H9 (cell line): ENCODE data around the gene CDH4. TPM values are rescaled to one million over a fixed set of nuclear protein-coding genes. Genes with fewer than 3 reads are reported as not detected.
"Not testable (repeated sequence)": the region's sequence is repeated elsewhere in the genome, so short reads cannot be mapped to it uniquely, and the experiment has no call there.

Experiments used
- DNase-seq: peaks from one replicate; pipeline ENCODE4 v3.0.0-alpha.2; 2017
- H2AFZ ChIP-seq: one replicate; pipeline ENCODE4 v1.6.1; 2013; ENCODE audit warnings: mild to moderate bottlenecking, low read length, control low read depth, moderate library complexity
- H2AK5ac ChIP-seq: 2 replicates; pipeline ENCODE4 v1.6.1; 2013; ENCODE audit warnings: low read length, control low read depth, mixed read lengths; ENCODE audit not compliant: insufficient read length
- H2BK120ac ChIP-seq: one replicate; pipeline ENCODE4 v1.6.1; 2013; ENCODE audit warnings: low read depth, mild to moderate bottlenecking, low read length, control low read depth, inconsistent platforms; ENCODE audit not compliant: poor library complexity, severe bottlenecking
- H2BK12ac ChIP-seq: 2 replicates; pipeline ENCODE4 v1.6.1; 2013; ENCODE audit warnings: low read length, control low read depth, mixed read lengths, low read depth; ENCODE audit not compliant: insufficient read length
- H2BK15ac ChIP-seq: 2 replicates; pipeline ENCODE4 v1.6.1; 2013; ENCODE audit warnings: low read depth, low read length, control low read depth
- H2BK20ac ChIP-seq: one replicate; pipeline ENCODE4 v1.6.1; 2013; ENCODE audit warnings: low read depth, mild to moderate bottlenecking, low read length, control low read depth, inconsistent platforms; ENCODE audit not compliant: poor library complexity, severe bottlenecking
- H2BK5ac ChIP-seq: 2 replicates; pipeline ENCODE4 v1.6.1; 2013; ENCODE audit warnings: low read length, control low read depth, mixed read lengths; ENCODE audit not compliant: insufficient read length
- H3K14ac ChIP-seq: 2 replicates; pipeline ENCODE4 v1.6.1; 2013; ENCODE audit warnings: low read length, control low read depth; ENCODE audit not compliant: insufficient read depth
- H3K18ac ChIP-seq: 2 replicates; pipeline ENCODE4 v1.6.1; 2013; ENCODE audit warnings: low read depth, mild to moderate bottlenecking, mixed read lengths, low read length, control low read depth; ENCODE audit not compliant: insufficient read length
- H3K23ac ChIP-seq: 2 replicates; pipeline ENCODE4 v1.6.1; 2013; ENCODE audit warnings: low read length, control low read depth, mixed read lengths, low read depth; ENCODE audit not compliant: insufficient read length
- H3K23me2 ChIP-seq: 2 replicates; pipeline ENCODE4 v1.6.1; 2013; ENCODE audit warnings: low read depth, mild to moderate bottlenecking, mixed read lengths, low read length, control low read depth; ENCODE audit not compliant: insufficient read length, poor library complexity, severe bottlenecking
- H3K27ac ChIP-seq: 2 replicates; pipeline ENCODE4 v1.5.1; 2013; ENCODE audit warnings: low read length, control low read depth, mixed read lengths, low read depth; ENCODE audit not compliant: insufficient read length
- H3K27me3 ChIP-seq: 2 replicates; pipeline ENCODE4 v1.6.1; 2013; ENCODE audit warnings: low read length, control low read depth, inconsistent platforms; ENCODE audit not compliant: insufficient read depth
- H3K4ac ChIP-seq: 2 replicates; pipeline ENCODE4 v1.6.1; 2013; ENCODE audit warnings: low read depth, mild to moderate bottlenecking, control low read depth, inconsistent platforms, low read length, moderate library complexity
- H3K4me1 ChIP-seq: 2 replicates; pipeline ENCODE4 v1.6.1; 2013; ENCODE audit warnings: low read length, control low read depth, inconsistent platforms; ENCODE audit not compliant: insufficient read depth
- H3K4me2 ChIP-seq: 2 replicates; pipeline ENCODE4 v1.6.1; 2013; ENCODE audit warnings: low read length, control low read depth, mixed read lengths; ENCODE audit not compliant: insufficient read length, insufficient read depth
- H3K56ac ChIP-seq: 2 replicates; pipeline ENCODE4 v1.6.1; 2013; ENCODE audit warnings: low read depth, mild to moderate bottlenecking, mixed read lengths, low read length, control low read depth; ENCODE audit not compliant: insufficient read length
- H3K79me1 ChIP-seq: 2 replicates; pipeline ENCODE4 v1.6.1; 2013; ENCODE audit warnings: low read depth, mild to moderate bottlenecking, moderate library complexity, low read length, control low read depth, inconsistent platforms; ENCODE audit not compliant: insufficient read depth, poor library complexity, severe bottlenecking
- H3K79me2 ChIP-seq: 2 replicates; pipeline ENCODE4 v1.6.1; 2013; ENCODE audit warnings: low read length, control low read depth, inconsistent platforms; ENCODE audit not compliant: insufficient read depth
- H3K9ac ChIP-seq: 2 replicates; pipeline ENCODE4 v1.6.1; 2013; ENCODE audit warnings: low read length, control low read depth, mixed read lengths; ENCODE audit not compliant: insufficient read length; ENCODE audit errors: extremely low read depth
- H3K9me3 ChIP-seq: one replicate; pipeline ENCODE4 v1.6.1; 2013; ENCODE audit warnings: low read depth, low read length, inconsistent platforms; ENCODE audit not compliant: control insufficient read depth
- H3T11ph ChIP-seq: one replicate; pipeline ENCODE4 v1.6.1; 2013; ENCODE audit warnings: mild to moderate bottlenecking, low read length, control low read depth, inconsistent platforms
- H4K20me1 ChIP-seq: one replicate; pipeline ENCODE4 v1.6.1; 2013; ENCODE audit not compliant: control insufficient read depth, insufficient read length, insufficient read depth
- H4K5ac ChIP-seq: 2 replicates; pipeline ENCODE4 v1.6.1; 2013; ENCODE audit warnings: low read depth, mild to moderate bottlenecking, mixed read lengths, low read length, control low read depth; ENCODE audit not compliant: insufficient read length
- H4K8ac ChIP-seq: replicated peaks from 2 replicates; pipeline ENCODE4 v1.6.1; 2013; ENCODE audit warnings: low read length, control low read depth, mixed read lengths, low read depth; ENCODE audit not compliant: insufficient read length
- H4K91ac ChIP-seq: 2 replicates; pipeline ENCODE4 v1.6.1; 2013; ENCODE audit warnings: low read depth, mild to moderate bottlenecking, moderate library complexity, mixed read lengths, low read length, control low read depth; ENCODE audit not compliant: insufficient read length
- H3K27ac Mint-ChIP-seq, 3 experiments: 2 replicates in 2 of 3; 3 replicates in 1 of 3; pipeline ENCODE4 v1.8.0; 2020 to 2021; ENCODE audit warnings: mixed read lengths in 3 of 3, mild to moderate bottlenecking in 1 of 3, moderate library complexity in 1 of 3
- H3K27me3 Mint-ChIP-seq: 2 replicates; pipeline ENCODE4 v1.8.0; 2021; ENCODE audit warnings: low read depth, mild to moderate bottlenecking, moderate library complexity, mixed read lengths
- H3K36me3 Mint-ChIP-seq, 3 experiments: 2 replicates in 2 of 3; 3 replicates in 1 of 3; pipeline ENCODE4 v1.8.0; 2020 to 2021; ENCODE audit warnings: low read depth in 3 of 3, mixed read lengths in 3 of 3; ENCODE audit not compliant: insufficient read depth in 1 of 3
- H3K4me1 Mint-ChIP-seq, 2 experiments: 2 replicates each; pipeline ENCODE4 v1.8.0; 2020; ENCODE audit warnings: mixed read lengths in 2 of 2
- H3K4me3 Mint-ChIP-seq, 2 experiments: 2 replicates in 1 of 2; 3 replicates in 1 of 2; pipeline ENCODE4 v1.8.0; 2020 to 2021; ENCODE audit warnings: mild to moderate bottlenecking in 2 of 2, mixed read lengths in 2 of 2, moderate library complexity in 1 of 2
- H3K9me3 Mint-ChIP-seq, 2 experiments: 2 replicates in 1 of 2; 3 replicates in 1 of 2; pipeline ENCODE4 v1.8.0; 2020; ENCODE audit warnings: mild to moderate bottlenecking in 2 of 2, mixed read lengths in 2 of 2, moderate library complexity in 1 of 2
- CTCF ChIP-seq: fragments of 200-600 bp; sonication (generic); conservative IDR thresholded peaks from 3 replicates; pipeline ENCODE4 v1.8.0; 2021; ENCODE audit warnings: antibody characterized with exemption, mild to moderate bottlenecking
- WGBS: extraction: QIAGEN DNeasy Blood & Tissue Kit; methylation state at CpG from one replicate; pipeline ENCODE4 v1.1.7; 2013; ENCODE audit warnings: missing lambda C conversion rate, low lambda C conversion rate, mixed read lengths; ENCODE audit not compliant: insufficient read length; ENCODE audit errors: extremely low coverage; 5-methylcytosine and 5-hydroxymethylcytosine counted together
- total RNA-seq: library from RNA; stranded (reverse); gene quantifications from 2 replicates; pipeline ENCODE4 v1.2.1, GENCODE V29; 2021

CDH4 gene
- total RNA-seq, 1 experiment from 2014 or later = 3.0 TPM

DNA sequence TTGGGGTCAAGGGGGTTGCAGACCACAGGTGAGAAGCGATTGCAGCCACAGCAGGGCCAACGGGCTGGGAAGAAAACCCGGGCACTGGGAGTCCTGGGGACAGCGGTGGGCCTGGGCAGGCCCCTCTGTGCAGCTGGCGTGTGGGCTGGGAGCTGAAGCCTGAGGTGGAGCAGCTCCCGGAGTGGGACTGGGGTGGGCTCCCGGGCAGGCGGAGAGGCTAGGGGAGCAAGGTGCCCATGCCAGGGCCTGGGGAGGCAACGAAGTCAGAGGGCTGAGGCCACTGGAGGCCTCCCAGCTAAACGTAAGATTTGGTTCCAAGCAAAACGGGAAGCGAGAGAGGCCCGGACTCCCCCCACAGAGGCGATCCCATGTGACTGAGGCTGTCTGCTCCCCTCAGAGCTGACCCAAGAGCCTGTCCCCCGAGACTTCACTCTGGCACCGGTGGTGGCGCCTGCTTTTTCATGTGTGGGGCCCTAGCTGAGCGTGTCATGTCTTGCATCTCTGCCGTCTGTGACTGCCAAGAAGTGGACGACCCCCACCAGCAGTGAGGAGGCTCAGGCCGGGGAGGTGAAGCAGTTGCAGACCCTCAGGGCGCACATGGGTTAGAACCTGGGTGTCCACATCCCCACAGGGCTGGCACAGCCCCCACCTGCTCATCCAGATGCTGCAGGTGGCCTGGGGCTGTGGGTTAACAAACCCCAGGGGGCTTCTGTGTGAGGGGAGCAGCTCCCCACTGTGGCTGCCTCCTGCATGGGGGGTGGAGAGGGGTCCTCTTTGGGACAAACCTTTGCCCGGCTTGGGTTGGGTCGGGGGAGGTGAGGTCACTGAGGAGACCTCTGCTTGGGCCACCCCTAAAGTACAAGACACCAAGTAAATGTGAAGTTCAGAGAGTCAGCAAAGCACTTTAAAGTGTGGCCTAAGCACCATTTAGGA lies 601.3 kb downstream of the CDH4 start:
- Histone ChIP-seq H2AFZ (no peak overlapping the region), H3T11ph (no peak overlapping the region), H2AK5ac (no peak overlapping the region), H3K23me2 (peaks cover 3% of the 10 kb centered on the region), H3K27ac (no peak overlapping the region), H4K5ac (no peak overlapping the region), H3K14ac (no peak overlapping the region), H3K56ac (no peak overlapping the region), H3K27me3 (peaks cover 2% of the 10 kb centered on the region; the same call in 1 of the 2 replicates), H3K4ac (no peak overlapping the region), H4K8ac (no peak overlapping the region), H3K79me1 (no peaks in the 10 kb centered on the region), H3K9ac (no peak overlapping the region), H4K91ac (no peak overlapping the region), H3K4me1 (no peaks in the 10 kb centered on the region), H2BK120ac (no peak overlapping the region), H3K9me3 (no peaks in the 10 kb centered on the region), H2BK12ac (no peak overlapping the region), H3K4me2 (no peak overlapping the region), H3K79me2 (no peaks in the 10 kb centered on the region), H3K23ac (no peak overlapping the region), H4K20me1 (no peaks in the 10 kb centered on the region), H3K18ac (no peak overlapping the region), H2BK20ac (no peak overlapping the region), H2BK15ac (no peak overlapping the region), H2BK5ac (no peak overlapping the region)
- no peak for TF ChIP-seq CTCF
- Mint-ChIP-seq H3K4me3 (no peak overlapping the region), H3K4me1 (no peaks in the 10 kb centered on the region), H3K36me3 (no peaks in the 10 kb centered on the region), H3K27me3 (peaks cover 35% of the 10 kb centered on the region), H3K27ac (no peak overlapping the region), H3K9me3 (peaks cover 0 to 3% of the 10 kb centered on the region in 2 experiments; a peak in 2 of 5 replicates)
- no CpG with 5 or more reads among the region's 24 CpGs for WGBS
- no peak for DNase-seq

DNA sequence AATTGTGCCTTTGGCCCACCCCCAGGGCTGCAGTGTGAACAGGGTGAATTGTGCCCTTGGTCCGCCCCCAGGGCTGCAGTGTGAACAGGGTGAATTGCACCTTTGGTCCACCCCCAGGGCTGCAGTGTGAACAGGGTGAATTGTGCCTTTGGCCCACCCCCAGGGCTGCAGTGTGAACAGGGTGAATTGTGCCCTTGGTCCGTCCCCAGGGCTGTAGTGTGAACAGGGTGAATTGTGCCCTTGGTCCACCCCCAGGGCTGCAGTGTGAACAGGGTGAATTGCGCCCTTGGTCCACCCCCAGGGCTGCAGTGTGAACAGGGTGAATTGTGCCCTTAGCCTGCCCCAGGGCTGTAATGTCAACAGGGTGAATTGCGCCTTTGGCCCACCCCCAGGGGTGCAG lies 602.5 kb downstream of the CDH4 start:
- H2BK5ac ChIP-seq, H2BK120ac ChIP-seq, H3K4me1 Mint-ChIP-seq, H3K9me3 Mint-ChIP-seq, H3K4me2 ChIP-seq, H3K23me2 ChIP-seq, DNase-seq, H4K20me1 ChIP-seq, H3K79me1 ChIP-seq, H2BK12ac ChIP-seq, H3K4me3 Mint-ChIP-seq, H3K79me2 ChIP-seq, H3K27ac Mint-ChIP-seq, H2BK15ac ChIP-seq, H3K27ac ChIP-seq, H3K18ac ChIP-seq, H3K9me3 ChIP-seq, H3K27me3 ChIP-seq, H2BK20ac ChIP-seq, H3K4ac ChIP-seq, H3K36me3 Mint-ChIP-seq, H3K4me1 ChIP-seq, H4K8ac ChIP-seq, H4K5ac ChIP-seq, H4K91ac ChIP-seq, H3K23ac ChIP-seq, H2AFZ ChIP-seq, H2AK5ac ChIP-seq, H3T11ph ChIP-seq, H3K9ac ChIP-seq, H3K14ac ChIP-seq, H3K56ac ChIP-seq: not testable (repeated sequence)
- no CpG with 5 or more reads among the region's 4 CpGs for WGBS
- peaks cover 26% of the 10 kb centered on the region for H3K27me3 Mint-ChIP-seq
